ENCODE measurements around the gene IL31RA.
A peak's percentile ranks its signal among the peaks of the same experiment; 100 is the strongest.

The IL31RA gene

DNA sequence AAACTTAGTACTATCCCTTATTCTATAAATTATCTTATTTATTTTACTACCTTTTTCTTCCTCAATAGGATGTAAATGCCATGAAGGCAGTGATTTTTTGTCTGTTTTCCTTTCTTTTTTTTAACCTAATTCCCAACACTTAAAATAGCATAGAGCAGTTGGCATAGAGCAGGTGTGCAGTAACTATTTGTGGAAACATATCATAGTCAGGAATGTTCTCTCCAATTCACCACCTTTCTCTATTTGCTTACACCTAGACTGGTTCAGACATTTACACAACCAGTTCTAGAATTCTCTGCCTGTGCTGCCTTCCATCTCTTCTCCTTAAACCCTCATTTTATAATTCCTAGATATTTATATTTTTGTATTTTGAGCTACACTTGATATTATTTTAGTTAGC, 49.6 kb downstream of the IL31RA start:
- no peak for DNase-seq (ENCODE audit: low read depth, low spot score)

DNA sequence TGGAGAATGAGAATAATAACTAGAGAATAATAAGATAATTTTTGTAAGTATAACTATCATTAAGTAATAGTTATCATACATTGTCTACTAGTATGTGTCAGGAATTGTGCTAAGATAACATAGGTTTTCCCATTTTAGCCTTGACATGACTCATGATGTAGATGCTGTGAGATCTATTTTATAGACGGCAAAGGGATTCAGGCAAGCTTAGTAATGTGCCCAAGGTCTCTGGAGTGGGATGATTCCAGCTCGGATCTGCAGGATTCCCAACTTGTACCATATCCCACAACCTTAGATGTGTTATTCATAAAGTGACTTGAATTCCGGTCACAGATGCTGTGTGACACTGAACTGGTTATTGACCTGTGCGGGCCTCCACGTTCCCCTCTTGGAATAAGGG, 51.5 kb downstream of the IL31RA start:
- DNase-seq (ENCODE audit: low read depth, low spot score), result no peak

DNA sequence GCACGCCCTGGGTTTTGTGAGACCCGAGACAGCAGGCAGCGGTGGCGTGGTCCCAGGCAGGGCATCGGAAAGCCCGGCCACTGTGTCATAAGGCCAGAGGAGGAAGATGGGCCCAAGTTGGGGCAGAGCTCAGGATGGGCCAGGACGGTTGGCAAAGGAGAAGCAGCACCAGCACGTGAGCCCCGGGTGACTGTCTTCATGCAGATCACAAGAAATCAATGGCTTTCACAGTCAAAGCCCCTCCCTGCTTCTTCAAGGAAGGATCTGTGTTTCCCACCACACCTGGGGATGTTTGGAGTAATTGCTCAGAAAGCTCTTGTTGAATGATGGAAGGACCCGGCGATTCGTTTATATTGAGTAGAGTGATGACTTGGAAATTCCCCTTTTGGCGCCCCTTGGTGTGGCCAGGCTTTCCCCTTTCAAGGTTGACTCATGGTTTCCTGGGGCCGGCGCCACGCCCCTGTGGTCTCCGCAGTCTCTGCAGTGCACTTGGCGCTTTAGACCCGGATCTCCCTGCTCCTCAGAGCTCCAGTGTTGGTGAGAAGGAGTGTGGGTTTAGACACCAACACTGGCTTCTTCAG, 52.1 kb downstream of the IL31RA start:
- no peak for DNase-seq (ENCODE audit: low read depth, low spot score)

DNA sequence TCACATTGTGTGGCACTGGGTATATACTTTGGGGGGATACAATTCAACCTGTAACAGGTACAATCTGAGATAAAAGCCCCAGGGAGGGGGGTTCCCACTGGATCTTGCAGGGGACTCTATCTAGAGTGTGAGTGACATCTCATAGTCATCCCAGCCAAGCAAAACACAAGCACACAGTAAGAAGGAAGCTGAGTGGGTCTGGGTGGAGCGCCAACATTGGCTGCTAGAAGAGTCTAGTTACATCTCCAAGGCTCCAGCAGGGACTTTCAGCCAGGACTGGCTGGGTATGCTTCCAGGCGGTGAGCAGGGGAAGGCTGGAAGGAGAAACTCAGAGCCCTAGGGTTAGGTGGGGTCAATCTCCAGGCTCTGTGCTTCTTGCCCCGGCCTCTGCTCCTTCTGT, 53.0 kb downstream of the IL31RA start:
- peak; percentile 12 for DNase-seq (ENCODE audit: low read depth, low spot score)

DNA sequence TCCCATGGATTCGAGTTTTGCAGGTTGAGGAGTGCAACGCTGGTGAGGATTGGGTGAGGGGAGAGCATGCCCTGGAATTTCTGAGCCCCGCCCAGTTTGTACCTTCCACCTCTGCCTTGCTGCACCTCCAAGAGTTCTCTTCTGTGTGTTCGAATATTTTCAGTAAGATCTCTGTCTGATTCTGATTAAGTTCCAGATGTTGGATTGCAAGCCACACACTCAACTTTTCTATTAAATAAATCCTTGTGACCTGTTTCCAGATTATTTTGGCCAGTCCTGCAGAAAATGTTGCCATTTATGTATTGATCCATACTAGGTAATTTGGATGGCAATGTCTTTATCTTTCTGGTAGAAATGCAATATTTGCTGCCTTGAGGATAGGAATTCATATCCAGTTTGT, 54.1 kb downstream of the IL31RA start:
- no peak for DNase-seq (ENCODE audit: low read depth, low spot score)

DNA sequence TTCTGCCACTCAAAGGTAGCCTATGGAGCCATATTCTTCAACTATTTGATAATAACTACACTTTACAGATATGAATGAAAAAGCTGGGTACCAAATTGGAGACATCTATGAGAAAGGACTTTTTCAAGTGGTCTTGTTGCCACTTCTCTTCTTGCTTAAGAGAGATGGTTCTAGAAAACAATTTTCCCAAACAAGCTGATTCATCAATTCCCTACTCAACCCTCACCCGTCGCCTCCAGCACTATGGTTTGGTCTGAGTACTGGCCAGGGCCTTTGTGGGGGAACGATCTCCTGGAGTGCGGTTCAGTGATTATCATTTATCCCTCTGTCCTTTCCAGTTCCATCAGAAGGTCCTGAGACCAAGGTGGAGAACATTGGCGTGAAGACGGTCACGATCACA, 56.8 kb downstream of the IL31RA start:
- DNase-seq (ENCODE audit: low read depth, low spot score), result no peak

DNA sequence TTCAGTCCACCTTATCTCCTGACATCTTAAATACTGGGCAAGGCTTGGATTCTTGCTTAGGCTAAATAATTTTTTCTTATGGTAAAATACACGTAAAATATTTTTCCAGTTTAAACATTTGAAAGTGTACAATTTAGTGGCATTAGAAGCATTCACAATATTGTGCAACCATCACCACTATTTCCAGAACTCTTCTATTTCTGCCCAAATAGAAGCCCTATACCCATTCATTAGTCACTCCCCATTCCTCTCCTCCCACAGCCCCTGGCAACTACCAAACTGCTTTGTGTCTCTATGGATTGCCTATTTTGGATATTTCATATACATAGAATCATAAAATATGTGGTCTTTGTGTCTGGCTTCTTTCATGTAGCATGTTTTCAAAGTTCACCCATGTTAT, 57.6 kb downstream of the IL31RA start:
- DNase-seq (ENCODE audit: low read depth, low spot score), result no peak

DNA sequence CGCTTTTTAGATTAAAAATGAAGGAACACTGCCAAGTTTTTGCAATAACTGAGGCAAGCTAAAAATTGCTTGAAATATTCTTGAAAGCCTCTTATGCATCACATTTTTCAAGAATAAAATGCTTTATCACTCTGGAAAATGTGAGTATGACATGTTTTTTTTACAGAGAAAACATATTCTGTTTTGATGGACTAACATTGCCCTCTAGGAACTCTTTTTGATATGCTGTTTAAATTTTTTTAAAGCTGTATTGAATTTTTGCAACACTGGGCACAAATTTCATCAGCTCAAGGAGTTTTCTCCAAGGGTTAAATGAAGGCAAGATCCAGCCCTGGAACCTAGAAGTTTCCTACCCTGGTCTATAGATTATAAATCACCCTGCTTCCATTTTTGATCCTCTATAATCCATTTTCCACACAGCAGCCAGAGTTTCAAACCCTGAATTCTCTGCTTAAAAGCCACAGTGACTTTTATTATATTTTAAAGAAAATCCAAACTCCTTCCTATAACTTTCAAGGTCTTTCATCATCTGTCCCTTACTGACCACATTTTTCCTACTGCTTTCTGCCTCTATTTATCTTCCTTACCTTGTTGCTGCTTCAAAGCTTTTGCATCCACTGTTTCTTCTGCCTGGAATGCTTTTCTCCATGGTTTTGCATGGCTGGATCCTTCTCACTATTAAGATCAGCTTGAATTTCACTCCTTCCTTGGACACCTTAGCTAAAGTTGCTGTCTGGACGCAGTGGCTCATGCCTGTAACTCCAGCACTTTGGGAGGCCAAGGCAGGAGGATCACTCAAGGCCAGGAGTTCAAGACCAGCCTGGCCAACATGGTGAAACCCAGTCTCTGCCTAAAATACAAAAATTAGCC, 60.9 kb downstream of the IL31RA start:
- no peak for DNase-seq (ENCODE audit: low read depth, low spot score)

DNA sequence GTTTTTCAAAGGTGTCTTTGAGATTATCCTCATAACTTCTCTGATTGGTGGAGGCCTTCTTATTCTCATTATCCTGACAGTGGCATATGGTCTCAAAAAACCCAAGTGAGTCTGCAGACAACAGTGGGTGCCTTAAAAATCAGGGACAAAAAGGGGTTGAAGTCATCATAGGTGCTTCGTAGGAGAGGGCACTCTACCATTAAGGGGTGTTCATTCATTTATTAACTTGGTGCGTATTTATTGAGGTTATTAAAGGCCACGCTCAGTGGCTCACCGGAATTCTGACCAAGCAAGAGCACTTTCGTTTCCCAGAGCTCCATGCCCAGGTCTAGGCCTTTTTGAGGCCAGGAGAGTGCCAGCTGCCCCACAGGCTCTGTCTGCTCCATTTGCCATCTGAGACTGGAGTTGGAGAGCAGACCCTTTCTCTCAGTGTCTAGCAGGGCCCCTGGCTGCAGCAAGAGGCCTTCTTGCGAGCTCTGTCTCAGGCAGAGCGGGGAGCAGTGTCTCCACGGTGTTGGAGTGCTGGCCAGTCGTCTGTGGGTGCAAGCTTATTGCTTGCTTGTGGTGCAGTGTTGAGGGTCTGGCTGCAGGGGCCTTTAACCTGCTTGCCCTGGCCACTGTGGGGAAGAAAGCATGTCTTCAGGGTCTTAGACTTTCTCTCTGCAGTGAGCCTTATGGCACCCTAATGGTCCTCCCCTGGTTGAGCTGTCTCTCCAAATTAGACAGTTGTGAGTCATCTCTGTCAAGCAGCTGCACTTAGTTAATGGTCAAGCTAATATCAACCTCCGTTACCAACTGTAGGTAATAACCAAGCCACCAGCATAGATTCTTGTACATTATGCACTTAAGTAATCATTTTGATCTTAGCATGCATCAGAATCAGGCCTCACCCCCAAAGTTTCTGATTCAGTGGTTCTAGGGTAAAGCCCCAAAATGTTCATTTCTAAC, 62.6 kb downstream of the IL31RA start:
- no peak for DNase-seq (ENCODE audit: low read depth, low spot score)

DNA sequence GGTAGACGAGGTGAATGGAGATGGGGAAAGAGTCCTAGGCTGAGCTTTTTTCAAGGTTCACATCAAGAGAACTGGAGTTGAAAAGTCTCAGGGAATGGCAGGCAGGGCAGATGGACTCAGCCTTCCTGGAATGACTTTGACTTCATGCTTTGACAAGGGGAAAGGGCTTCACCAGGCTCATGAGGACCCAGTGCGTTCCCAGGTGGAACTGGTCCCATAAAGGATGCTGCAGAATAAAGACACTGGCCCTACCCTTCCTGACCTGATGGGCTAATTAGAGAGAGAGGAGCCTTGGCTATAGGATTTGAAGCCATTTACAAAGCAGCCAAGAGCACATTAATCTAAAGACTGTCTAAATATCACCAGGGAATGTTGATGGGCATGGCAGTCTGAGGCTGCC, 63.8 kb downstream of the IL31RA start:
- no peak for DNase-seq (ENCODE audit: low read depth, low spot score)

DNA sequence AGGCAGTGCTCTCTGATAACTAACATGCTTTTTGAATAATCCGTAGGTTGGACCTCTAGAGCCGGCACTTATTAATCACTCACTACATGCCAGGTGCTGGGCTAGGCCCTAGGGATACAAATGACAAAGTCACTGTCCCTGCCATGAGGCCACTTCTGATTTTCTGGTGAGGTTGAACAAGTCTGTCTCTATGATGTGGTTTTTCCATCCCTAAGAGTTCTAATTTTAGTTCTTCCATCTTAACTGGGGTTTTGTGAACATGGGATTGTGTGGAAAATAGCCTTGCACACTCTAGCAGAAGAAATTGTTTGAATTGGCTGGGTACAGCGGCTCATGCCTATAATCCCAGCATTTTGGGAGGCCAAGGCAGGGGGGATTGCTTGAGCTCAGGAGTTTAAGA, 64.6 kb downstream of the IL31RA start:
- no peak for DNase-seq (ENCODE audit: low read depth, low spot score)

DNA sequence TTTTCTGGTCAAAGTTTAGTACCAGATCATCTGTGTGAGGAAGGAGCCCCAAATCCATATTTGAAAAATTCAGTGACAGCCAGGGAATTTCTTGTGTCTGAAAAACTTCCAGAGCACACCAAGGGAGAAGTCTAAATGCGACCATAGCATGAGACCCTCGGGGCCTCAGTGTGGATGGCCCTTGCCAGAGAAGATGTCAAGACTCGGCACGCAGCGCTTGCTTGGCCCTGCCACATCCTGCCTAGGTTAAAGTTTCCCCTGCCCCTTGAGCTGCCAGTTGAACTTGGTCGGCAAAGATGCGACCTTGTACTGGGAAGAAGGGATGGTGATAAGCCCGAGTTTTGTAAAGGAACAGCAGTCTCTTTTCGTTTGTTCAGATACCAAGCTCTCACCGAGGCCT, 65.8 kb downstream of the IL31RA start:
- no peak for DNase-seq (ENCODE audit: low read depth, low spot score)

DNA sequence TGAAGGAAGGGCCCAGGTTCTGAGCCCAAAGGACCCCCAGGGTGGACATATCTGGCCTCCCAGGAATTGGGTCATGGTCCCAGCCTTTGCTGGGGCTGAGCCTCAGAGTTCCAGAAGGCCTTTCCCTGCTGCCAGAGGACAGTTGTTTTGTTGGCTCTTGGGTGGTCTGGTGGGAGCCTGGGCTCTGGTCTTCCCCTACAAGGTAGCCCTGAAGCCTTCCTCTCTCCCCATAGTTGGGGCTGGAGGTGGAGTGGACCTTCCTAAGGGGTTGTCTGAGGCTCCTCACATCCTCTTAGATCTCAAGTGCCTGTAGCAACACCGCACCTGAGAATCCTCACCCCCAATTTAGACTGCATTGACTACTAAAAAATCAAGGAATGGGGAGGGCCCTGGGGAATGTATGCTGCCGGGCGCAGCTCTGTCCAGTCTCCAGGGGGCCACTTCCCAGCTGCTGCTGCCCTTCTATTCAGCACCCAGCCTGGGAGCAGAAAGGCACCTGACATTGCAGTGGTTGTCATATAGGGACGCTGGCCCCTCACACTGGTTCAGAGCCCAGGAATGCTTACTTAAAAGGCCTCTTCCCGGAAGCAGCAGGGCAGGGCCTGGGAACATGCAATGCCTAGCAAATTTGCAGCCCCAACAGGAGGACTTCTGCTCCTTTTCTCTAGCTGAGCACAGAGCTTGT, 66.4 kb downstream of the IL31RA start:
- no peak for DNase-seq (ENCODE audit: low read depth, low spot score)

DNA sequence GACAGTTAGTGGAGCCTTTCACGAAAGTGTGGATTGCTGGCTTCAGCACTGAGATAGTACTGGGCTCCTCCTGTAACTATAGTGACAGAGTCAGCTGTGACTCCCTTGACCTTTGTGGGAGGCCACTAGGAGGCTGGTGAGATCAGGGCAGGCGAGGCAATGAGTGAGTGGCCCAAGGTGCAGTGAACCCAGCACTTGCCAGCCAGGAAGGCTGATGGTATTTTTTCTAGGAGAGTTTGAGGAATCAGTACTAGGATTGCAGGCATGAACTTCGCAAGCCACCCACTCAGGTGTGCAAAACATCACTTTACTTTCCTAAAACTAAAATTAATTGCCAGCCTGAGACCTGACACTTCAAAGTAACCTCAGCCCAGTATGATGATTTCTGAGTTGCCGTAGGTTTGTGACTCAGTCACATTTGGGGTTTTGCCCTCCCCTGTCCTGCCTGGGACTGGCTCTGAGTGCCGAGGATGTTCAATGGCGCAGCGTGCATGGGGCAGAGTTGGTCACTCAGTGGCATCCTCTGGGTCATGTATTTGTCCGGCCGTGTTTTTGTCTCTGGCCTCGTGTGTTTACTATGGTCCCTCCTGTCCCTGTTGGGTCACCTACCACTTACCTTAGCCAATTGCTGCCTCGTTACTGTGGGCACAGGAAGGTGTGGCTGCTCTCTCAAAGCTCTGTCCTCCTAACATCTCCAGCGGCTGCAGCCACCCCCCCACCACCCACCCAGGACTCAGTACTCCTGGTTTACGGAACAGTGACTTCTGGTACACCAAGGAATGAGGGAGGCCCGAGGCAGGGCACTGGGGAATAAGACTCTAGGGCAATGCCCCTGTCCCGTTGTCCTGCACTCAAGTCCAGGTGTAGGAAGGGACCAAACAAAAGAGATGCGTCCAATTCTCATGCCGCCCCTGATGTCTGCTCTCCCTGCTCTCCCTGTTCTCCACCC, 67.2 kb downstream of the IL31RA start:
- DNase-seq (ENCODE audit: low read depth, low spot score), result no peak

DNA sequence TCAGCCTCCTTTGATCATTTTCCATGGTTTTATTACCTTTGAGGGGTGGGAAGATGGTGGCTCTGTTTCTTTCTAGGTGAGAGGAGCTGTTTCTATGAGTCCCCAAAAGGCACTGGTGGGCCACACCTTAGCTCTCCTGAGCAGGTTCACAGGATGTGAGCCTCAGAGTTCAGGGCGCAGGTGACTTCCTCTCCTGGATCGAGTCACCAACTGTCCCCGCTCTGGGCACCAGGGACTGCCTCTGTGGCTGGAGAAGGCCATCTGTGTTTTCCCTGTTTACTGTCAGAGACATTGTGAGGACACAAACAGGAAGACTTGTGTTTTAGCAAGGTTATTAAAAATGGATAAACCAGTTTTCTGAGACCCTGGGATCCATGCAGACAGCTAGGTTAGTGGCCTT, 68.5 kb downstream of the IL31RA start:
- no peak for DNase-seq (ENCODE audit: low read depth, low spot score)

DNA sequence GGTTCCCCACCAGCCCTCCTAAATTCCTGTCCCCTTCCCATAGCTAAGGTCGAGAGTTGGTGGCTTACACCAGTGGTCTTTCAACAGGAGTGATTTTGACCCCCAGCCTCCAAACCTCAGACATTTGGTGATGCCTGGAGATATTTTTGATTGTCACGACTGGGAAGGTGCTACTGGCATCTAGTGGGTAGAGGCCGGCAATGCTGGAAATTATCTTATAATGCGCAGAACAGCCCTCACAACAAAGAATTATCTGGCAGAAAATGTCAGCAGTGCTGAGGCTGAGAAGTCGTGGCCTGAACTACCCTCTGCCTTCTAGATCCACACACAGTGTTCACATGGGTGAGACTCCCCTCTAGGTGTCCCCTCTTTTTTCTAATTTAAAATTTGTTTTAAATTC, 69.6 kb downstream of the IL31RA start:
- no peak for DNase-seq (ENCODE audit: low read depth, low spot score)

DNA sequence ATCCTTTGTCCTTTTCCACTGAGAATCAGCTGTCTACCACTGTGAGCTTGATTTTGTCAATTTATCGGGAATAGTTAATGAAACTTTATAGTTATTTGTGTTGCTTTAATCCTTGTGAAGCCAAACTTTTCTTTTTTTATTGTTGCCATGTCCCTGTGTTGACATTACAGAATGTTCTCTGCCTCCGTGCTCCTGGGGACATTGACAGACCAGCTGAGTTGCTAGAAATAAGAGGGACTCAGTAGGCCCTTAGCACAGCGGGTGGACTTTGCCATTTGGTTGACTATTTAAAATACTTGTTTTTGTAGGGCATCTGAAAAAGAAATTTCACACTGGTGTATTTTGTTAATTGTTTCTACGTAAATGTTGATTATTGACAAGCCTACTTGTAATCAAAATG, 70.5 kb downstream of the IL31RA start:
- no peak for DNase-seq (ENCODE audit: low read depth, low spot score)

DNA sequence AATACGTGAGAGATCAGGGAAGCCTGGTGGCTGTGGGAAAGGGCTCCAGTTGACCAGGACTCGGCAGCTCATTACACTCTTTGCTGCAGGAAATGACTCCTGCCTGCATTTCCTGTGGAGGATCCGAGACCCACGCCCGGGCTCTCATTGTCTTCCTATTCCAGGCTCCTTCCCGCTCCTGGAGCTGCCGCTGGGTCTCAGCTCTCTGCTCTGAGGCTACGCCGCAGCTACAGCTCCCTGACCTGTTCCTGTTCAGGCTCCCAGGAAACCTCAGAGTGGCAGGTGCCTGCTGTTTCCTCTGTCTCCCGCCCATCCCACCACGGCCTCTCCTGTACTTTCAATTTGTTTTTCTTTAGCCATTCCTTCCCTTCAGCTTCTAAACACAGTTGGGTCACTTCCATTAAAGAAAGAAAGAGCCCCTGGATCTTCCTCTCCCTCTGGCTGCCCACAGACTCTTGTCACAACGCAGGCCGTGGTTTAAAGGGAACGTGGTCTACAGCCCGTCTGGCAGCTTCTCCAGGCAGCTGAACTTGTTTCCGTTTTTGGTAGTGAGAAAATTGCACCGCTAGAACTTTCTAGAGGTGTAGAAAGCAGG, 72.1 kb downstream of the IL31RA start:
- no peak for DNase-seq (ENCODE audit: low read depth, low spot score)

DNA sequence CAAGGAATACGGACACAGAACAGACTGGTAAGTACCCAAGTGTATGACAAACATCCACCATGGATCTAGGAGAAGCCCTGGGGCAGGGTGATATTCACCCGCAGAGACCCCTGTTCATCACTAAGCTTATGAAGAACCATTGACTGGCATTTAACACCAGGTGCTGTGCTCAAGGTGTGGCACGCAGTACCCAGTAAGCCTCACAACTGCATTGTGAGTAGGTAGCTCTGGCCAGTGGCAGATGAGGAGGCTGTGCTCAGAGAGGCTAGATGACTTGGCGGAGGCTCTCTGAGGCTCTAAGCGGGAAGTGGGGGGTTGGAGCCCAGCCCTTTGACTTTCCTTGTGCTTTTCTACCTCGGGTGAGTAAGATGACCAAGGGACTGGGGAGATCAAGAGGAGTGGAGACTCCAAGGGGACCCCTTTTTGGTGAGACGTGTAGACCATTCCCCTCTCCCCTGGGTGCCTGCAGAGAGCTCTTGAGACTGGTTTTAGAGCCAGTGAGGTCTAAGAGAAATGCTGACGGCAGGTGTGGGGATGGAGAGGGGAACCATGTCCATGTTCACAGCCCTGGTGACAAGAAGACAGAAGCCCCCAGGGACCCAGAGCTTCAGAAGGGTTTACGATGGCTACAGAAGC, 72.8 kb downstream of the IL31RA start:
- no peak for DNase-seq (ENCODE audit: low read depth, low spot score)

DNA sequence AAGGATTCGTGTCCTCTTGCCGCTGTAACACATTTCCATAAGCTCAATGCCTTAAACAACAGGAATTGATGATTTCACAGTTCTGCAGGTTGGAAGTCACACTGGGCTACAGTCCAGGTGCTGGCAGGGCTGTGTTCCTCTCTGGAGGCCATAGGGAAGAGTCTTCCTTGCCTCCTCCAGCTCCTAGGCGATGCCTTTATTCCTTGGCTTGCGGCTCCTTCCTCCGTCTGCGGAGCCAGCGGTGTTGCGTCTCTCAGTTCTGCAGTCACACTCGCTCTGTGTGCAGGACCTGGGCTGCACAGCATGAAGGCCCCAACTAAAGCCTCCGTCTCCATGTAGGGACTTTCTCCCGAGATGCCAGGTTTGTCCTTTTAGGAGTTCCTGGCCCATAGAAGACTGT, 73.6 kb downstream of the IL31RA start:
- DNase-seq (ENCODE audit: low read depth, low spot score), result no peak
